ENCODE data around the gene ANKFN1. TPM values are rescaled to one million over a fixed set of nuclear protein-coding genes. Genes with fewer than 3 reads are reported as not detected.

Gene ANKFN1
- total and polyA plus RNA-seq, 11 donors: not detected

GRCh38 chr17:56136301-56136700, 17.0 kb upstream of the ANKFN1 start:
- no peak for TF ChIP-seq POLR2A (IDR thresholded peaks at IDR 0.05)
- TF ChIP-seq CTCF (IDR thresholded peaks at IDR 0.05): no peak
- Histone ChIP-seq H3K4me1 (no peaks in the 10 kb centered on the region), H3K27ac (no peak overlapping the region), H3K9me3 (no peaks in the 10 kb centered on the region), H3K36me3 (no peaks in the 10 kb centered on the region), H3K4me3 (no peak overlapping the region), H3K27me3 (peaks cover 0 to 3% (median 0%) of the 10 kb centered on the region in 9 donors)
- 50 to 59% (median 54%) methylated on average over 1 of the region's 1 CpG for WGBS, 4 donors
- ATAC-seq: no peak
- intact Hi-C loops (cut with DNase I): no loop called here
- DNase-seq: no peak

- H3K27me3 ChIP-seq: peaks cover 0 to 3% (median 0%) of the 10 kb centered on the region in 9 donors
- WGBS, 4 donors: 46 to 54% (median 51%) methylated on average over 7 of the region's 7 CpGs
- no peak for ATAC-seq
- H3K9me3 ChIP-seq: no peaks in the 10 kb centered on the region
- intact Hi-C loops (cut with DNase I): loop anchor here in 1 of 10 donors (2.0 kb wide), 1 partner anchor 64 kb away; no protein-coding TSS in a partner anchor
- H3K27ac ChIP-seq: no peak overlapping the region
- H3K36me3 ChIP-seq: no peaks in the 10 kb centered on the region
- H3K4me3 ChIP-seq: no peak overlapping the region
- DNase-seq: no peak
- no peaks in the 10 kb centered on the region for H3K4me1 ChIP-seq
- TF ChIP-seq CTCF (IDR thresholded peaks at IDR 0.05) (no peak), POLR2A (IDR thresholded peaks at IDR 0.05) (no peak)
Measured at GRCh38 chr17:56141046-56141839, 12.0 kb upstream of the ANKFN1 start.

- intact Hi-C loops (cut with DNase I): no loop called here
- 62 to 76% (median 67%) methylated on average over 1 of the region's 1 CpG for WGBS, 4 donors
- DNase-seq: no peak
- Histone ChIP-seq H3K4me3 (no peak overlapping the region), H3K4me1 (no peaks in the 10 kb centered on the region), H3K27me3 (peaks cover 0 to 4% (median 0%) of the 10 kb centered on the region in 9 donors), H3K36me3 (no peaks in the 10 kb centered on the region), H3K27ac (no peak overlapping the region), H3K9me3 (no peaks in the 10 kb centered on the region)
- ATAC-seq: no peak
- TF ChIP-seq POLR2A (IDR thresholded peaks at IDR 0.05): no peak
- no peak for TF ChIP-seq CTCF (IDR thresholded peaks at IDR 0.05)
Measured at GRCh38 chr17:56142325-56142724, 10.9 kb upstream of the ANKFN1 start.

GRCh38 chr17:56142781-56143180, 10.5 kb upstream of the ANKFN1 start:
- no peak for TF ChIP-seq POLR2A (IDR thresholded peaks at IDR 0.05)
- TF ChIP-seq CTCF (IDR thresholded peaks at IDR 0.05): no peak
- Histone ChIP-seq H3K4me1 (no peaks in the 10 kb centered on the region), H3K27me3 (peaks cover 0 to 4% (median 0%) of the 10 kb centered on the region in 9 donors), H3K36me3 (no peaks in the 10 kb centered on the region), H3K4me3 (no peak overlapping the region), H3K27ac (no peak overlapping the region), H3K9me3 (no peaks in the 10 kb centered on the region)
- WGBS, 4 donors: 89 to 94% (median 92%) methylated on average over 4 of the region's 4 CpGs
- DNase-seq (no peak), ATAC-seq (no peak)
- intact Hi-C loops (cut with DNase I): no loop called here
